CD4-positive, alpha-beta T cell treated with Interleukin-2 at 100 ng/mL for 4 hours (primary cell): ENCODE measurements around the gene PKP3.
"Not testable (repeated sequence)": the region's sequence is repeated elsewhere in the genome, so short reads cannot be mapped to it uniquely, and the experiment has no call there.

Experiments
- DNase-seq: peaks from one replicate; pipeline ENCODE4 v3.0.0-alpha.2; 2020; ENCODE audit warnings: low spot score

PKP3 gene

GRCh38 chr11:379205-380094 lies 14.6 kb upstream of the PKP3 start:
- DNase-seq: no peak

- no peak for DNase-seq
Measured at GRCh38 chr11:380095-380480, 13.9 kb upstream of the PKP3 start.

GRCh38 chr11:380491-380890 lies 13.5 kb upstream of the PKP3 start:
- DNase-seq: no peak

GRCh38 chr11:380996-381395 lies 13.0 kb upstream of the PKP3 start:
- no peak for DNase-seq

- DNase-seq: no peak
Measured at GRCh38 chr11:381501-382072, 12.4 kb upstream of the PKP3 start.

- no peak for DNase-seq
Measured at GRCh38 chr11:382081-382629, 11.9 kb upstream of the PKP3 start.

- DNase-seq: no peak
Measured at GRCh38 chr11:383431-383830, 10.6 kb upstream of the PKP3 start.

- no peak for DNase-seq
Measured at GRCh38 chr11:384511-384910, 9.5 kb upstream of the PKP3 start.

GRCh38 chr11:385594-386351 lies 8.2 kb upstream of the PKP3 start:
- DNase-seq: no peak

- DNase-seq: no peak
Measured at GRCh38 chr11:386483-386882, 7.5 kb upstream of the PKP3 start.

GRCh38 chr11:387193-387793 lies 6.7 kb upstream of the PKP3 start:
- DNase-seq: no peak

- DNase-seq: not testable (repeated sequence)
Measured at GRCh38 chr11:389369-389768, 4.6 kb upstream of the PKP3 start.

GRCh38 chr11:390175-390574 lies 3.8 kb upstream of the PKP3 start:
- no peak for DNase-seq

GRCh38 chr11:391117-392017 lies 2.6 kb upstream of the PKP3 start:
- no peak for DNase-seq

GRCh38 chr11:392102-392777 lies 1.8 kb upstream of the PKP3 start:
- DNase-seq: no peak

GRCh38 chr11:393219-394033 lies 583 bp upstream of the PKP3 start:
- DNase-seq: no peak

- DNase-seq: no peak
Measured at GRCh38 chr11:394858-395655, 1.0 kb downstream of the PKP3 start.

GRCh38 chr11:395866-396265 lies 1.9 kb downstream of the PKP3 start:
- no peak for DNase-seq

GRCh38 chr11:396511-396947 lies 2.5 kb downstream of the PKP3 start:
- DNase-seq: no peak
